AG08396 (cell line): Measurements from ENCODE around the gene EXOSC10.

Experiments used
- DNase-seq: peaks from one replicate; pipeline ENCODE4 v3.0.0; 2012; ENCODE audit warnings: low spot score, mixed read lengths

EXOSC10 gene

GRCh38 chr1:11099310-11100148, at the start of gene EXOSC10:
TSS of gene EXOSC10 (minus strand) at chr1:11099869. CDS start at chr1:11099831, 38 bp downstream.
- peak; percentile 99 for DNase-seq

DNA sequence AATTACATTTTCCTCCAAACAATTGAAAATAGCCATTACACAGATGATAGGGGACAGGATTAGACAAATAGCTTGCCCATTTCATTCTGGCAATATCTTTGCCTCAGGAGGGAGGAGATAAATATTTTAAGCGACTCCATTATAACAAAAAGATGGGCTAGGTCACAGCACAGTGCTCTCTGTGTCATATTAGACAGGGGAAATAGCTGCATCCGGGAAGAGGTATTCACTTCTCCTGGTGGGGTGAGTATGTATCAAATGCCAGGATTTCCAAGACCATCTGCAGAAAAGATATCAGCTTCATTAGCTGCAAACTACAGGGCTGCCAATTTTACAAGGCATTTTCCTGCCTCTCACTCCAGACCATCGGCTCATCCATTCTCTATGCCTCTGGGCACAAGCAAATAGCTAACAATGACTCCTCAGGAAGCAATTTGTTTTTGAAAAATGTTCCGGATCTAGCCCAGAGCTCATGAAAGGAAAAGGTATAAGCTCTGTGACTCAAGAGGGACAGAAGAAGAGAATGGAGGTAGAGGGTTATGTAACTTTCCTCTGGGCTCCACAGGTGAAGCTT, 47.6 kb upstream of the EXOSC10 start:
- DNase-seq: no peak

- DNase-seq: no peak
These were observed 46.1 kb upstream of the EXOSC10 start for GRCh38 chr1:11145741-11146140.

GRCh38 chr1:11144570-11145256, 45.0 kb upstream of the EXOSC10 start:
- no peak for DNase-seq

DNA sequence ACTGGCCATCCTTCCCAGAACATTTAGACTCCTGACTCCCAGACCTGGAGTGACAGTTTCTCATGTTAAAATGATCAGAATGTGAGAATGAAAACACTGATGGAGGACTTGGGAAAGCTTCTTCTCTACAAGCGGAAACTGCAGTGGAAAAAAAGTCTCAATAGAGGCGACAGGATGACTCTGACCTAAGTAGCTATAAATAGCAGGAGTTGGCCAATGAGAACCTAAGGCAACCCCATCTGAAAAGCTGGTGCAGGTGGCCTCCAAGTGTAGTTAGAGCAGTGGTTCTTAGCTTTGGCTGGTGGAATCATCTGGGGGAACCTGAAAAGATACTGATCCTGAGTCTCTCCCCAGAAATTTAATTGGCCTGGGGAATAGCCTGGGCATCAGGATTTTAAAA, 44.2 kb upstream of the EXOSC10 start:
- DNase-seq: no peak

GRCh38 chr1:11143401-11143800, 43.7 kb upstream of the EXOSC10 start:
- no peak for DNase-seq

- DNase-seq: no peak
These were observed 43.1 kb upstream of the EXOSC10 start for GRCh38 chr1:11142618-11143391.

DNA sequence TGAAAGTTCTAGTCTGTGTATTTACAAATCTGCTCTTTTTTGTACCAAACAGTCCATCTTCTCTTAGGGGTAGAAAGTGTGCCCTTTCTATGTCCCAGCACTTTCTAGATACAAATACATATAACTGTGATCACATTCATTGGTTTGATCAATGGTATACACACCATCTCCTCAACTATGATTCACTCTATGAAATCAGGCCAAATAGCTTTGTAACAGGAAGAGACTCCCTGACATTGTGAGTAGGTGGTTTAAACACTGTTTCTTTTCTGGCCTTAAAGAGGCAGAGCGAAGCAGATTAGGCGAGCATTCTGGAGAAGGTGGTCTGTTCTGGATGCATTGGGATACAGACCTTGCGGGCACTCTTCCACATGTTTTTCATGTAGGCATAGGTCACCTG, 39.3 kb upstream of the EXOSC10 start:
- peak; percentile 62 for DNase-seq

DNA sequence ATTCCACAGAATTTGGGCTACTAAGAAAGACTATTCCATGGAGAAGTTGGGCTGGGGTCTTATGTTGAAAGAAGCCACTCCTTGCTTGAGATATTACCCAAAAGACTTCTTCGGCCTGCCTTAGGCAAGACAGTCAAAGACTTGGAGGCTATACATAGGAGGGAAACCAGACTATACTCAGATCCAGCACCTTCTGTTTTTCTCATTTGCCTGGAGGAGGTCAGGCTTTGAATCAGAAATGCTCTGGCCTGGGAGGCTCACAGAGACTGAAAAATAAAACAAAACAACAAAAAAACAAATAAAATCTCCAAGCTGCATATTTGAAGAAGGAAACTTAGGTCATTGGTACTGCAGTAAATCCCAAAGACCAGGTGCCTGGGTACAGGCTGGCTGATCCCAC, 38.4 kb upstream of the EXOSC10 start:
- no peak for DNase-seq

- DNase-seq: peak; percentile 59
These were observed 35.2 kb upstream of the EXOSC10 start for GRCh38 chr1:11134898-11135266.

DNA sequence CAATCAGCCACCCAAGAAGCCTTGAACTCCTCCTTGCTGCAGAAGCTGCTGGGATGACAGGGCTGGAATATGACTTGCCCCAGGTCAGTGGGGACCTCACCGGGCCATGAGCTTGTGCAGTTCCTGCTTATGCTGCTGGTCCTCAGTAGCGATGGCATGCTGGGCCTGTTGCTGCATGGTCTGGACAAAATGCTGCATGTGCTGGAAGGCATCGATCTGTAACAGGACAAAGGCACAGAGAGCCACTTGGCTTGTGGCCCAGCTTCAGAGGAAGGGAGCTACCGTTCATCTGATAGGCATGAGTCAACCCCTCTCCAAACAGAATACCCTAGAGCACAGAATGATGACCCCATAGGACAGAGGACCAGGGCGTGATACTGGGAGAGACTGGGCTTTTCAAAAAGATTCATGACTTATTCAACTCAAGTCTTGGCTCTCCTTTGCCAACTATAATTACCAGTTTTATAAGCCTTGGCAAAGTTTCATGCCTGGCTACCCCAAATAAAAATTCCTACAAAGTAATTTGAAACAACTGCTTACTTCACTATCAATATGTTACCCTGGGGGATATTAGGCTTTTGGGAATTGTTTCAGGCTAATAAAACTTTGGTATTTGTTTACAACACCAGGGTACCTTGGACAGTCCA, 34.7 kb upstream of the EXOSC10 start:
- peak; percentile 42 for DNase-seq

DNA sequence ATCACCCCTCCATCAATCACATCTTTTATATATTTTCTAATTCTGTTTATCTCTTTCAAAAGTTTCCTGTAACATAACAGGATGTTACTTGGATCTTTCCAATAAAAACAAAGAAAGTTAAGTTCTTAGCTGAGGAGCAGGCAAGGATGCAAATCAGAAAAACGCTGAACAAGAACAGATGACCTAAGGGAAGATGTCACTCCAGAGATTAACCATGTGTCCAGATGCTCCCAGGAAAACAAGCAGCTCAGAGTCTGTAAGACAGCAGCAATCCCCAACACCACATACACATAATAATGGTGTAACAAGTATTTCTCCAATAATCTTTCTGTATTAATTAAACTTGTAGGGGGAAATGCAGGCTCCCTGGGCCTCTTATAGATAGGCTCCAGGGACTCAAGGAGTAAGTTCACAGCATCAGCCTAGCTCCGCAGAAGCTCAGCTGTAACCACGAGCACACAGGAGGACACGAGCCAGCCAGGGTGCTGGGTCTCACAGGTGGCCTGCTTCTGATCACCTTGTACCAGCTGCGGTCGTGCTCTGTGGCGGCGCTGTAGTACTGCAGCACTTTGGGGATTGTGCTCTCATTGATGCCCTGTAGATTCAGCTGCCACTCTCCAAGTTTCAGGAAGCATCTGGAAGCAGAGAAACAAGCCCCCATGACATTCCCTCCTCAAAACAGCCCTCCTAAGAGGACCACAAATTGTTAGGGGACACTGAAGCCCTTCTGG, 33.1 kb upstream of the EXOSC10 start:
- no peak for DNase-seq

DNA sequence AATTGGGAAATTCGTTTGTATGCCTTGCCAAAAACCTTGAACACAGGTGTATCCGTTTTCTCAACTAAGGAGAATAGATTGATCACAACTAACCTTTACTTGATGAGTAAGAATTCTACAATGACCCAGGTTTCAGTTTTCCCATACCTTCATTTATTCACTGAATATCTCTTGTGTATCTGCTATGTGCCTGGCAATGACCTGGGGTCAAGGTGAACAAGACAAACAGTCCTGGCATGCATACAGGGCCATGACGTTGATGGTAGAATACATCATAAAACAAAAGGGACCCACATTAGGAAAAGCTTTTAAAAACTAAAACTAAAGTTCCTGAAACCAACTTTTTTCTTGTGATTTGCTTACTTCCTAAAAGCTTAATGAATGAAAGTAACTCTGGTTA, 32.1 kb upstream of the EXOSC10 start:
- DNase-seq: no peak

DNA sequence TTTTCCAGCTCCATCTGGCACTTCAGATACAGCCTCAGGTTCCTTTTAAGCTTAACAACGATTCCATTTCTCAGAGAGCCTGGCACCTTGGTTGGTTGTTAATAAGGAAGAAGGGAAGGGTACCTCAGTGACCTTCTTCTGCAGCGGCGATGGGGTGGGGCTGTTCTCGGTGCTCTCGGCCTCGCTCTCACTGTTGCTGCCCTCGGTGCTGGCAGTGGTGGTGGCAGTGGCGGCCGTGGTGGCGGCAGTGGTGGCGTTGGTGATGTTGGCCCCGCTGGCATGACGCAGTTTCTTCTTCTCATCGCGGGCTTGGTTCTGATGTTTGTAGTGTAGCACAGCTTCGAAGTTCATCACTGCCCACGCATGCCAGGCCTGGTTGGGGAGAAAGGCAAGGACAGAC, 30.7 kb upstream of the EXOSC10 start:
- no peak for DNase-seq

DNA sequence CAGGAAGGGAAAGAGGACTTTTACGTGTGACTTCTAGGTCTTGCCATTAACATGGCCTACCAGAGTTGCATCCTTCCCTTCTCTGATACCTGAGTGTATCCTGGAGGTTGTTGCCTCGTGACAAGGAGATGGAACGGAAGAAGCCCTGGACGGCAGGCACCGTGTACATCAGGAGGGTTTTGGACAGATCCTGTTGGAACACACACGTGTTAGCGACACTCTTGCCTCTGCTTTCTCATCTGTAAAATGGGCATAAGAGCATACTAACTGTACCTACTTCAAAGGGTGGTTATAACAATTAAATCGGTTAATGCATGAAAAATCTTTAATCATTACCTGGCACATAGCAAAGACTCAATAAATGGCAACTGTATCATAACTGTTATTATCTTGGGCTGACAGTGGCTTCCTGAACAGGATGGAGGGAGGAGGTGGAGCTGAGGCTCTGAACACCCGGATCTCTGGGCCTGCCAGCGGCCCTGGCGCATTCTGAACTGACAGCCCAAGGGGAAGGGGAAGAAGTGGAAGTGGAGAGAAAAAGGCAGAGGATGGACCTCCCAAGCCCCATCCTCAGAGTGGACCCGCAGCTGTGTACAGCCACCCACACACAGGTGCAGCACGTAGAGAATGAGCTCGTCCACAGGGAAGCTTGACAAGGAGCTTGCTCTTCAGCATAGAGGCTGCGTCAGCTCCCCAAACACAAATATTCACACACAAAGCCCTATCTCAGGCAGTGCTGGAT, 30.2 kb upstream of the EXOSC10 start:
- no peak for DNase-seq

DNA sequence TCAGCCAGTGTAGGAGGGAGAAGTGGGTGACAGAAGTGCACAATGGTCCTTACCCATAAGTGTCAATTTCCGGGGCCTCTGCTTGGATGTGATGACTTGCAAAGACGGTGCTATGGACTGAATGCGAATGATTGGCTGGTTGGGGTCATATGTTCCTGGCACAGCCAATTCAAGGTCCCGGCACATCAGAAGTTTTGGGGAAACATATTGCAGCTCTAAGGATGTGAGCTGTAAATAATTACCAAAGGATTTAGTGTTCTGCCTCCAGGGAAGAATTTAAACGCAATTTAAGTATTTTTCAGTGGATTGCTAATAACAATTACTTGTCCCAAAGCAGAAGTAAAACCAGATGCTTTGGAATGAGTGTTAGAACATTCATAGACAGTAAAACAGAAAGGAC, 26.9 kb upstream of the EXOSC10 start:
- DNase-seq: no peak

DNA sequence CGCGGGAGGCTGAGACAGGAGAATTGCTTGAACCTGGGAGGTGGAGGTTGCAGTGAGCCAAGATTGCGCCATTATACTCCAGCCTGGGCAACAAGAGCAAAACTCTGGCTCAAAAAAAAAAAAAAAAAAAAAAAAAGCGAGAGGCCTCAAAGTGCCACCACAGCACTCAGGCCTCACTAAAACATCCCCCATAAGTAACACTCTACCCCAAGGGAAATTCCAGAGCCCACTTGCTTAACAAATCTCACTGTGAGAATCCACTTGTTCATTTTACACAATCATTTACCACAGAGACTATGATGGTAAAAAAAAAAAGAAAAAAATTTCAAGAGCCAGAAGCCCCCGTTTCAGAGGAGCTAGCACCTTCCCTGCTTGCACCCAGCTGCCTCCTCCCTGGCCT, 26.3 kb upstream of the EXOSC10 start:
- DNase-seq: no peak

DNA sequence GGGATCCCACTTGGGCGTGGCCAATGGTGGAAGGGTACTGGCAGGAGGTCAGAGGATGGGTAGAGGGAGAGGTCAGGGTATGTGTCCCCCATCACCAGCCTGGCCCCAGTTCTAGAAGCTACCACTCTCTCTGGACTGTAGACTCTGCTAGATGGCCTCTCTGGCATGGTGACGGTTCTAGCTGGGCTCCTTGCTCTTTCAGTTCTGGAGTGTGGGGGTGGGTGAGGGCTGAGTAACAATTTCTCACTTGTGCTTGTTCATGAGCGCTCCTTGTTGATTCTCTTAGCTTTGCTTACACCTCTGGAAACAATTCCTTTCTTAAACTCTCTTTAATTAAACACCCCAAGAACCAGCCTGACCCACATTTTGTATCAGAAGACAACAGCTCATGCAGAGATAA, 25.3 kb upstream of the EXOSC10 start:
- DNase-seq: no peak

DNA sequence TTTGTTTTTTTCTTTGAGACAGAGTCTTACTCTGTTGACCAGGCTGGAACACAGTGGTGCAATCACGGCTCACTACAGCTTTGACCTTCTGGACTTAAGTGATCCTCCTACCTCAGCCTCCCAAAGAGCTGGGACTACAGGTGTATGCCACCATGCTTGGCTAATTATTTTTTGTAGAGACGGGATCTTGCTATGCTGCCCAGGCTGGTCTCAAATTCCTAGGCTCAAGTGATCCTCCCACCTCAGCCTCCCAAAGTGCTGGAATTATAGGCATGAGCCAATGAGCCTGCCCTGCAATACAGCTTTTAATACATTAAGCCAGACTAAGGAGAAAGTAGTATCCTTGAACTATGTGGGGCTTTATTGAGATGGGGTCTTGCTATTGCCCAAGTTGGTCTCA, 16.6 kb upstream of the EXOSC10 start:
- no peak for DNase-seq

- no peak for DNase-seq
These were observed 15.3 kb upstream of the EXOSC10 start for GRCh38 chr1:11114966-11115365.
